Mesendoderm (in vitro differentiated cells): Measurements from ENCODE around the gene ATIC.

ENCODE experiments used
- DNase-seq: peaks from one replicate; pipeline ENCODE4 v3.0.0; 2013
- H2AK5ac ChIP-seq: 2 replicates; pipeline ENCODE4 v1.6.1; 2013; ENCODE audit warnings: low read length, inconsistent platforms
- H2BK120ac ChIP-seq: 2 replicates; pipeline ENCODE4 v1.6.1; 2013; ENCODE audit warnings: low read depth, mild to moderate bottlenecking, low read length, moderate library complexity, mixed read lengths
- H2BK15ac ChIP-seq: replicated peaks from 2 replicates; pipeline ENCODE4 v1.6.1; 2013; ENCODE audit warnings: low read depth, mild to moderate bottlenecking, moderate library complexity
- H2BK5ac ChIP-seq: 2 replicates; pipeline ENCODE4 v1.6.1; 2013; ENCODE audit warnings: low read length, inconsistent platforms
- H3K18ac ChIP-seq: 2 replicates; pipeline ENCODE4 v1.6.1; 2013; ENCODE audit warnings: mild to moderate bottlenecking, low read length, mixed read lengths
- H3K23ac ChIP-seq: one replicate; pipeline ENCODE4 v1.6.1; 2013; ENCODE audit warnings: low read length
- H3K27ac ChIP-seq: 2 replicates; pipeline ENCODE4 v1.5.1; 2013; ENCODE audit warnings: low read depth, mild to moderate bottlenecking, inconsistent platforms, low read length, moderate library complexity
- H3K27me3 ChIP-seq: 2 replicates; pipeline ENCODE4 v1.6.1; 2013; ENCODE audit warnings: low read length, control low read depth, mild to moderate bottlenecking, inconsistent platforms; ENCODE audit not compliant: insufficient read depth, poor library complexity
- H3K36me3 ChIP-seq: 2 replicates; pipeline ENCODE4 v1.6.1; 2013; ENCODE audit warnings: low read length, inconsistent platforms; ENCODE audit not compliant: control insufficient read depth, insufficient read depth
- H3K4ac ChIP-seq: one replicate; pipeline ENCODE4 v1.6.1; 2013; ENCODE audit warnings: low read depth, mild to moderate bottlenecking, low read length, moderate library complexity
- H3K4me1 ChIP-seq: 2 replicates; pipeline ENCODE4 v1.6.1; 2013; ENCODE audit warnings: low read depth, low read length, inconsistent platforms; ENCODE audit not compliant: control insufficient read depth
- H3K4me2 ChIP-seq: 2 replicates; pipeline ENCODE4 v1.6.1; 2013; ENCODE audit warnings: low read length
- H3K4me3 ChIP-seq: 2 replicates; pipeline ENCODE4 v1.5.1; 2013; ENCODE audit warnings: mild to moderate bottlenecking, low read length
- H3K56ac ChIP-seq: one replicate; pipeline ENCODE4 v1.6.1; 2013; ENCODE audit warnings: low read length
- H3K79me1 ChIP-seq: 2 replicates; pipeline ENCODE4 v1.6.1; 2013; ENCODE audit warnings: low read length, inconsistent platforms
- H3K79me2 ChIP-seq: 2 replicates; pipeline ENCODE4 v1.6.1; 2013; ENCODE audit warnings: mild to moderate bottlenecking, low read length; ENCODE audit not compliant: control insufficient read depth, insufficient read depth
- H3K9ac ChIP-seq: 2 replicates; pipeline ENCODE4 v1.6.1; 2013; ENCODE audit warnings: low read length, inconsistent platforms
- H4K5ac ChIP-seq: one replicate; pipeline ENCODE4 v1.6.1; 2013; ENCODE audit warnings: low read length
- H4K8ac ChIP-seq: one replicate; pipeline ENCODE4 v1.6.1; 2013; ENCODE audit warnings: low read depth, mild to moderate bottlenecking, control low read depth, low read length, moderate library complexity
- WGBS: extraction: QIAGEN DNeasy Blood & Tissue Kit; methylation state at CpG from one replicate; pipeline ENCODE4 v1.1.7; 2013; ENCODE audit warnings: low lambda C conversion rate, missing lambda C conversion rate; ENCODE audit not compliant: insufficient coverage; ENCODE audit errors: extremely low coverage; 5-methylcytosine and 5-hydroxymethylcytosine counted together

Gene ATIC

GRCh38 chr2:215380699-215381098 lies 68.8 kb downstream of the ATIC start:
- Histone ChIP-seq H3K36me3 (peaks cover 18% of the 10 kb centered on the region), H2AK5ac (no peak overlapping the region), H3K4me2 (no peak overlapping the region), H3K4me1 (no peaks in the 10 kb centered on the region), H3K56ac (no peak overlapping the region), H2BK5ac (no peak overlapping the region), H2BK15ac (no peak overlapping the region), H3K4ac (no peak overlapping the region), H4K5ac (no peak overlapping the region), H3K4me3 (no peak overlapping the region), H3K27ac (no peak overlapping the region), H3K18ac (no peak overlapping the region), H3K79me1 (no peaks in the 10 kb centered on the region), H3K27me3 (no peaks in the 10 kb centered on the region), H3K23ac (no peak overlapping the region), H2BK120ac (no peak overlapping the region), H4K8ac (no peak overlapping the region), H3K79me2 (no peaks in the 10 kb centered on the region), H3K9ac (no peak overlapping the region)
- WGBS = no CpG with 5 or more reads among the region's 7 CpGs
- no peak for DNase-seq

DNA sequence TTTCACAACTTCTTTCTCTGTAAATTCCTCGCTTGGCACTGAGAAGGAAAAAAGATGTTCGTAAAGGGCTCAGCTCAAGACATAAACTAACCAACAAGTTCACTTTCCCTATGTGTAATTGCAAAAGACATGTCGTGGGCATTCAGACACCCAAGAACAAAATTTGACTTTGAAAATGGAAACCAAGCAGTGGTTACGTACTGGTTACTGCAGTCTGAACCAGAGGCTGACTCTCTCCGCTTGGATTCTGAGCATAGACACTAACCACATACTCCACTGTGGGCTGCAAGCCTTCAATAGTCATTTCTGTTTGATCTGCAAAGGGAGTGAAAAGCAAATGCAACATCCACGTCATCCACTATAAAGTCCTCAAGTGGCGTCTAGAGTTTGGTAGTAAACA lies 70.2 kb downstream of the ATIC start:
- Histone ChIP-seq H3K23ac (no peak overlapping the region), H2AK5ac (no peak overlapping the region), H3K18ac (no peak overlapping the region), H3K4ac (no peak overlapping the region), H3K27me3 (no peaks in the 10 kb centered on the region), H3K36me3 (peaks cover 16% of the 10 kb centered on the region), H3K79me2 (no peaks in the 10 kb centered on the region), H3K27ac (no peak overlapping the region), H3K4me2 (no peak overlapping the region), H3K56ac (no peak overlapping the region), H3K79me1 (no peaks in the 10 kb centered on the region), H4K5ac (no peak overlapping the region), H4K8ac (peak overlapping the region; percentile 28), H3K4me3 (no peak overlapping the region), H2BK5ac (no peak overlapping the region), H3K4me1 (no peaks in the 10 kb centered on the region), H2BK15ac (no peak overlapping the region), H2BK120ac (no peak overlapping the region), H3K9ac (no peak overlapping the region)
- no CpG with 5 or more reads among the region's 7 CpGs for WGBS
- DNase-seq = no peak

DNA sequence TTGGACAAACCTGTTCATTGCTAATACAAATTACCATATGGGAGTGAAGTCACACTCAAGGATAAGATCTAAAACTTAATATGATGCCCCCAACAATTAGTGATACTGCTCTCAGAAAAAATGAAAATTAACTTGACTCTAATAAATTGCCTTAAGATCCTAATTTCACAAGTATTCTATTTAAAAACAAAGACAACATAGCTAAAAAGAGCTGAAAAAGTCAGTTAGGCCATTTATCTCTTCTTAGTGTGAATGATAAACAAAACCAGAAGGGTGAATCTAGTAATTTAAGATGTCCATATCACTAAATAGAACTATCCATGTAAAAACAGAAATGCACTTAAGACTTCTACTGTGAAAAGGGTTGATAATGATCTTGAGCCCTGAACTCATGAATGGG lies 70.6 kb downstream of the ATIC start:
- no peak overlapping the region for H3K4ac ChIP-seq
- no peak overlapping the region for H3K4me2 ChIP-seq
- no peak overlapping the region for H3K4me3 ChIP-seq
- no peak overlapping the region for H3K27ac ChIP-seq
- H4K8ac ChIP-seq = no peak overlapping the region
- no peaks in the 10 kb centered on the region for H3K4me1 ChIP-seq
- H3K56ac ChIP-seq = no peak overlapping the region
- H2BK5ac ChIP-seq = no peak overlapping the region
- no peak for DNase-seq
- peaks cover 14% of the 10 kb centered on the region for H3K36me3 ChIP-seq
- no peak overlapping the region for H4K5ac ChIP-seq
- H3K79me2 ChIP-seq = no peaks in the 10 kb centered on the region
- H2BK15ac ChIP-seq = no peak overlapping the region
- no peak overlapping the region for H3K9ac ChIP-seq
- H3K18ac ChIP-seq = no peak overlapping the region
- no peaks in the 10 kb centered on the region for H3K79me1 ChIP-seq
- H3K27me3 ChIP-seq = no peaks in the 10 kb centered on the region
- no peak overlapping the region for H3K23ac ChIP-seq
- H2AK5ac ChIP-seq = no peak overlapping the region
- no peak overlapping the region for H2BK120ac ChIP-seq

DNA sequence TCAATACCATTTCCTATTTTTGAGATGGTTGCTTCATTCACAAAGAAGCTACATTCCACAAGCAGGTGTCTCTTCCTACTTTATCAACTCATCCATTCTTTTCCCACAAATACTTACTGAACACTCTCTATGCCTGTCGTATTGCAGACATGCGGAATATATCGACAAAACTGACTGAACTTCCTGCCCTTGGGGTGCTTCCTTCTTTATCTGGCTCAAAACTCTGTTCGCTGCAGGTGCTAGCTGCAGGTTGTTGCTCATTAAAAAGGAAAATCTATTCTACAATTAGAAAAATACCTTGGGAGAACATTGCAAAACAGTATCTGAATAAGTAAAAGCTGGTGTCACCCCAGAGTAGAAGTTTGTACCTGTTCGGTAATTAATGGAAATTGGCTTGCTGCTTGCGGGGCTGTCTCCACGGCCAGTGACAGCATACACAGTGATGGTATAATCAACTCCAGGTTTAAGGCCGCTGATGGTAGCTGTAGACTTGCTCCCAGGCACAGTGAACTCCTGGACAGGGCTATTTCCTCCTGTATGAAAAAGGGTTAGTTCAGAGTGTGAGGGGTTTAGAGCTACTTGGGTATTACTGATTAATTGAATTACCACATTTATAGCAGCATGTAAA lies 71.9 kb downstream of the ATIC start:
- Histone ChIP-seq H3K4ac (no peak overlapping the region), H2AK5ac (no peak overlapping the region), H3K79me2 (no peaks in the 10 kb centered on the region), H2BK120ac (no peak overlapping the region), H3K27me3 (no peaks in the 10 kb centered on the region), H2BK5ac (no peak overlapping the region), H3K9ac (no peak overlapping the region), H3K23ac (no peak overlapping the region), H3K79me1 (no peaks in the 10 kb centered on the region), H4K5ac (no peak overlapping the region), H3K4me1 (no peaks in the 10 kb centered on the region), H3K4me3 (no peak overlapping the region), H3K27ac (no peak overlapping the region), H2BK15ac (no peak overlapping the region), H3K56ac (no peak overlapping the region), H3K36me3 (peaks cover 15% of the 10 kb centered on the region), H4K8ac (no peak overlapping the region), H3K4me2 (no peak overlapping the region), H3K18ac (no peak overlapping the region)
- DNase-seq = no peak
- WGBS = no CpG with 5 or more reads among the region's 8 CpGs

DNA sequence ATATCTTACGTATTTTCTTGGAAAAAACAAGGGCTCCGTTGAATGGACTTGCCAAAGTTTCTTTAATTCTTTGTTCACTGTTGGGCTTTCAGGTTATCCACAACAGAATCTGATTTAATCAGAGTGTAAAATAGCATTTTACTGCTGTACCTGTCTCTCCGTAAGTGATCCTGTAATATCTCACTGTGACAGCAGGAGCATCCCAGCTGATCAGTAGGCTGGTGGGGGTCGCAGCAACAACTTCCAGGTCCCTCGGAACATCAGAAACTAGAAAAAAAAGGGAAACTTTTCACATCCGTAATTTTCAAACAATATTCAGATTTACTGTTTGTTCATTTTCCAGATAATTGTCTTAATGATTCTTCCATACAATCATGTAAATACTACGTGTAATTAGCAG lies 72.9 kb downstream of the ATIC start:
- Histone ChIP-seq H3K18ac (no peak overlapping the region), H3K27ac (no peak overlapping the region)

DNA sequence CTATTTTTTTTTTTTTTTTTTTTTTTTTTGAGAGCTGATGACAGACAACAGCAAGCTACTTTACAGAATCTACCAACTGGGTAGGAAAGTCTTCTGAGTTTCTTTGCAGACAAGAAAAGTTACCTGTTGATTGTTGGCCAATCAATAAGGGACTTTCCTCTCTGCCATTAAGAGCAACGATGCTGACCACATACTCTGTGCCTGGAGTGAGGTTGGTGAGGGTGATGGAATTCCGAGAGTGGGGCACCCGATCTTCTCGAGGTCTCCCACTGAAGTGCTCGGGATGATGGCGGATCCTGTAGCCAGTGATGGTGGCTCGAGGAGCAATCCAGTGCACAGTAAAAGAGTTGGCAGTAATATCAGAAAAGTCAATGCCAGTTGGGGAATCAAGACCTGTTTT lies 74.7 kb downstream of the ATIC start:
- Histone ChIP-seq H3K18ac (no peak overlapping the region), H4K8ac (no peak overlapping the region), H3K79me1 (no peaks in the 10 kb centered on the region), H3K4me1 (no peaks in the 10 kb centered on the region), H3K4me2 (no peak overlapping the region), H3K23ac (no peak overlapping the region), H2BK120ac (no peak overlapping the region), H3K4me3 (no peak overlapping the region), H3K27ac (no peak overlapping the region), H3K27me3 (no peaks in the 10 kb centered on the region), H2BK5ac (no peak overlapping the region), H2BK15ac (no peak overlapping the region), H3K79me2 (no peaks in the 10 kb centered on the region), H3K4ac (no peak overlapping the region), H3K9ac (no peak overlapping the region), H2AK5ac (no peak overlapping the region), H4K5ac (no peak overlapping the region), H3K56ac (no peak overlapping the region), H3K36me3 (peaks cover 14% of the 10 kb centered on the region)
- DNase-seq = no peak
- no CpG with 5 or more reads among the region's 7 CpGs for WGBS

More for the DNA sequence above, 72.9 kb downstream of the ATIC start:
- no peak overlapping the region for H2BK5ac ChIP-seq
- H3K4me2 ChIP-seq = no peak overlapping the region
- no peaks in the 10 kb centered on the region for H3K4me1 ChIP-seq
- no peak overlapping the region for H3K9ac ChIP-seq
- no peak overlapping the region for H3K56ac ChIP-seq
- H2AK5ac ChIP-seq = no peak overlapping the region
- H3K36me3 ChIP-seq = peaks cover 10% of the 10 kb centered on the region
- H3K79me1 ChIP-seq = no peaks in the 10 kb centered on the region
- no peak overlapping the region for H3K23ac ChIP-seq
- no peak overlapping the region for H4K8ac ChIP-seq
- no peak overlapping the region for H3K4ac ChIP-seq
- no peak overlapping the region for H3K4me3 ChIP-seq
- no peak overlapping the region for H2BK120ac ChIP-seq
- no peaks in the 10 kb centered on the region for H3K27me3 ChIP-seq
- no CpG with 5 or more reads among the region's 7 CpGs for WGBS
- no peaks in the 10 kb centered on the region for H3K79me2 ChIP-seq
- H4K5ac ChIP-seq = no peak overlapping the region
- H2BK15ac ChIP-seq = no peak overlapping the region
- DNase-seq = no peak
